Brain microvascular endothelial cell (primary cell): Measurements from ENCODE around the gene KLHDC9.
"Not testable (repeated sequence)": the region's sequence is repeated elsewhere in the genome, so short reads cannot be mapped to it uniquely, and the experiment has no call there.

Experiments used
- DNase-seq: peaks from one replicate; pipeline ENCODE4 v3.0.0-alpha.2; 2020
- H3K27ac ChIP-seq: fragments of 250-450 bp; sonication (Bioruptor Pico); 2 replicates; pipeline ENCODE4 v1.5.1; 2020; ENCODE audit warnings: mild to moderate bottlenecking, moderate library complexity
- H3K27me3 ChIP-seq: fragments of 250-450 bp; sonication (Bioruptor Pico); replicated peaks from 2 replicates; pipeline ENCODE4 v1.5.1; 2020; ENCODE audit warnings: mild to moderate bottlenecking
- H3K36me3 ChIP-seq: fragments of 250-450 bp; sonication (Bioruptor Pico); replicated peaks from 2 replicates; pipeline ENCODE4 v1.5.1; 2020; ENCODE audit warnings: mild to moderate bottlenecking
- H3K4me3 ChIP-seq: 2 replicates; pipeline ENCODE4 v1.5.1; 2011; ENCODE audit warnings: low read depth, mild to moderate bottlenecking, control low read depth, low read length, moderate library complexity
- CTCF ChIP-seq: IDR thresholded peaks from 2 replicates; pipeline ENCODE4 v1.5.1; 2011; ENCODE audit warnings: low read depth, mild to moderate bottlenecking, moderate library complexity, low read length, control low read depth, inconsistent platforms; ENCODE audit errors: missing control alignments
- in situ Hi-C: cut with HindIII; loops from 2 replicates; pipeline ENCODE4 v1.10.0; 2017; ENCODE audit warnings: low sequenced_read_pairs, low pct_ligation_motif_present

Gene KLHDC9

GRCh38 chr1:161054805-161055204 lies 43.4 kb upstream of the KLHDC9 start:
- no peaks in the 10 kb centered on the region for H3K27me3 ChIP-seq
- H3K4me3 ChIP-seq, result no peak overlapping the region
- H3K36me3 ChIP-seq, result no peaks in the 10 kb centered on the region
- no peak overlapping the region for H3K27ac ChIP-seq
- in situ Hi-C loops, result no loop called here
- TF ChIP-seq CTCF, result no peak
- no peak for DNase-seq

DNA sequence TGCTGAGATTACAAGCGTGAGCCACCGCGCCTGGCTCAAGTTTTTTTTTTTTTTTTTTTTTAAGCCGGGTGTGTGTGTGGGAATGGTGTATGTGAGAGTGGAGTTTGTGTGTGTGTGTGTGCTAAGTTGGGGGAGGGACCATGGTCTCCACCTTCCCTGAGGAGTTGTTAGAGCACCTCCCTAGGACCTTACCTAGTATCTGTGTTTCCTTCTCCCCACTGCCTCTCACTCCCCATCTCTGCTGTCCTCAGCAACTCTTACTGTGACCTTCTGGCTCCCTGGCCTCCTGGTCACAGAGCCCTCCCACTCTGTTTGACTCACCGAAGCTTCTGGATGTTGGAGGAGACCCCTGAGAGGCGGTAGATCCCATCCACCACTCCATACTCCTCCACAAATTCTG lies 38.9 kb upstream of the KLHDC9 start:
- Histone ChIP-seq H3K4me3 (no peak overlapping the region), H3K36me3 (no peaks in the 10 kb centered on the region), H3K27me3 (no peaks in the 10 kb centered on the region), H3K27ac (no peak overlapping the region)
- no peak for DNase-seq
- TF ChIP-seq CTCF, result no peak
- in situ Hi-C loops, result no loop called here

DNA sequence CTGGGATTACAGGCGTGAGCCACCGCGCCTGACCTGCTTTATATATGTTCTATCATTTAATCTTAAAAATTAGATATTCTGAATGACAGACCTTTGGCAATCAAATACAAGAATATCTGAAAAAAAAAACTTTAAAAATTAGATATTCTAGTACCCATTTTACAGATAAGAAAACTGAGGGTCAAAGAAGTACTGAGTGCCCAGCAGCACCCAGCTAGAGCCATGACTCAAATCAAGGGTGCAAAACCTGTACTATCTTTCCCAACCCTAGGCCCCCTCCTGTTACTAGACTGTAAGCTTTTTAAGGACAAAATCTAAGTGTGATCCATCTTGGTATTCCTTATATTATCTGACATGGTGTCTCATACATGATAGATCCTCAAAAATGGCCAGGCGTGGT lies 36.7 kb upstream of the KLHDC9 start:
- no peaks in the 10 kb centered on the region for H3K27me3 ChIP-seq
- TF ChIP-seq CTCF, result no peak
- DNase-seq, result no peak
- H3K4me3 ChIP-seq, result no peak overlapping the region
- in situ Hi-C loops, result no loop called here
- H3K27ac ChIP-seq, result no peak overlapping the region
- H3K36me3 ChIP-seq, result no peaks in the 10 kb centered on the region

- H3K27me3 ChIP-seq, H3K4me3 ChIP-seq, H3K36me3 ChIP-seq, DNase-seq, H3K27ac ChIP-seq, in situ Hi-C loops: not testable (repeated sequence)
Measured at GRCh38 chr1:161063936-161064335, 34.2 kb upstream of the KLHDC9 start.

GRCh38 chr1:161065681-161066080 lies 32.5 kb upstream of the KLHDC9 start:
- DNase-seq, H3K36me3 ChIP-seq, in situ Hi-C loops, H3K4me3 ChIP-seq, H3K27ac ChIP-seq, H3K27me3 ChIP-seq: not testable (repeated sequence)

DNA sequence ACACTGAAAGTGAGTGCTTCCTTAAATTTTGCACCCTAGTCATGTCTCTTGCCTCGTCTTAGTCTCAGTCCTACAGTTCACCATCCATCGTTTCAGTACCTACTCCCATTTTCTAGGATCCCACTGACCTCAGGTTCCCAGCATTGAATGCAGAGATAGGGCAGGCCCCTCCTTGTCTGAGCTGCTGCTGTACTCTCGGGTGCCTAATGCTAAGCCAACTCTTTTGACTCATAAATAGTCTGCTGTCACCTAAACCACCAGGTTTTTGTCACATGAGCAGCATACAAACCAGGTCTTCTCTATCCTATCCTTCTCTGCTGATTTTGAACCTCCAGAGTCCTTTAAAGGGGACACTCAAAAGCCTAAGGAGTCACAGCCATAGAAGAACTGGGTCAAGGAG lies 31.5 kb upstream of the KLHDC9 start:
- Histone ChIP-seq H3K36me3 (no peaks in the 10 kb centered on the region), H3K27ac (no peak overlapping the region), H3K27me3 (no peaks in the 10 kb centered on the region), H3K4me3 (no peak overlapping the region)
- no peak for DNase-seq
- in situ Hi-C loops, result no loop called here
- TF ChIP-seq CTCF, result no peak

GRCh38 chr1:161068306-161069234 lies 29.6 kb upstream of the KLHDC9 start:
- no peak for DNase-seq
- Histone ChIP-seq H3K27ac (no peak overlapping the region), H3K4me3 (no peak overlapping the region), H3K36me3 (no peaks in the 10 kb centered on the region), H3K27me3 (no peaks in the 10 kb centered on the region)
- no peak for TF ChIP-seq CTCF
- in situ Hi-C loops, result no loop called here
